ENCODE results near the gene NDUFA8. TPM values are rescaled to one million over a fixed set of nuclear protein-coding genes. Genes with fewer than 3 reads are reported as not detected.

NDUFA8 gene
- total and polyA plus RNA-seq, 2 experiments from 2014 or later: 36.6 to 144 TPM

- TF ChIP-seq ZNF462 (CRISPR knock-in tag; IDR thresholded peaks at IDR 0.05): no peak
- no peak for TF ChIP-seq CTCF (conservative IDR thresholded peaks at IDR 0.05; ENCODE audit: low read depth in 2 of 2)
- TF ChIP-seq JUNB (IDR thresholded peaks at IDR 0.05; ENCODE audit: unreplicated experiment): no peak
- TF ChIP-seq ETS1 (IDR thresholded peaks at IDR 0.05): no peak
- no peak for TF ChIP-seq ZNF331 (CRISPR knock-in tag; IDR thresholded peaks at IDR 0.05; ENCODE audit: low read depth)
Measured at GRCh38 chr9:122128007-122128968, 31.3 kb downstream of the NDUFA8 start (continued).

Measured in GM23338 (cell line).